ENCODE data around the gene PHF20. TPM values are rescaled to one million over a fixed set of nuclear protein-coding genes. Genes with fewer than 3 reads are reported as not detected.

PHF20 gene
- polyA plus RNA-seq, 1 donor from 2014 or later: 49.2 TPM

GRCh38 chr20:35912881-35913280 is 141.1 kb downstream of the PHF20 start:
- no peaks in the 10 kb centered on the region for H3K79me2 ChIP-seq (replicated peaks; ENCODE audit: insufficient read depth, low read length)
- no peaks in the 10 kb centered on the region for H4K20me1 ChIP-seq (ENCODE audit: insufficient read depth)
- H3K9me2 ChIP-seq (ENCODE audit: insufficient read depth, low read length): no peaks in the 10 kb centered on the region
- no peak overlapping the region for H3K4me2 ChIP-seq (ENCODE audit: low read length)
- H3F3A ChIP-seq (ENCODE audit: insufficient read depth, low read length, poor library complexity, severe bottlenecking): no peaks in the 10 kb centered on the region
- H3K27ac ChIP-seq (ENCODE audit: low read length): no peak overlapping the region
- no peak overlapping the region for H3K9ac ChIP-seq (ENCODE audit: low read length)
- peaks cover 6% of the 10 kb centered on the region for H3K36me3 ChIP-seq (ENCODE audit: insufficient read depth, low read length)
- no peak for TF ChIP-seq SMC3 (conservative IDR thresholded peaks at IDR 0.05; ENCODE audit: poor library complexity)
- TF ChIP-seq EZH2 (IDR thresholded peaks at IDR 0.05; ENCODE audit: borderline replicate concordance, insufficient read depth, low read length, poor library complexity, severe bottlenecking): no peak
- no peak overlapping the region for H3K4me3 ChIP-seq (ENCODE audit: low read length)
- H2AFZ ChIP-seq (ENCODE audit: low read depth, low read length): no peak overlapping the region
- no peaks in the 10 kb centered on the region for H3K9me3 ChIP-seq (ENCODE audit: low read length)
- H3K27me3 ChIP-seq (ENCODE audit: insufficient read depth, low read depth, low read length): no peaks in the 10 kb centered on the region

DNA sequence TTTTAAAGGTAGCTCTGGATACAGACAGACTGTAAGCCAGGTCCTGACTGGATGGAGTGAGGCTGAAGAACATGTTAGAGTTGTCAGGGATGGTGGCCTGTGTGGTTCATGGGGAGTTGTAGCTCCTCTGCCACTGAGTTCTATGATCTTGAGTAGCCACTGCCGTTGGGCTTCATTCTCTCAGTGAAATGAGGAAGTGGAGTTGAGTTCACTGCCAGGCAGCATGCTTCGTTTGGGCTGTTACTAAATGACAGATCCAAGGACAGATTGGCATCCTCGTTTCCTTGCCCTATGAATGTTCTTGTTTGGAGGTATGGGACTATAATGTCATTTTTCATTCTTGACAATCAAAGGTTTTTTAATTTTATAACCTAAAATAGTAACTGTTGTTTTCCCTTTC is 145.3 kb downstream of the PHF20 start:
- H3K9me3 ChIP-seq (ENCODE audit: low read length): no peaks in the 10 kb centered on the region
- H3K36me3 ChIP-seq (ENCODE audit: insufficient read depth, low read length): peaks cover 9% of the 10 kb centered on the region
- no peaks in the 10 kb centered on the region for H3F3A ChIP-seq (ENCODE audit: insufficient read depth, low read length, poor library complexity, severe bottlenecking)
- no peaks in the 10 kb centered on the region for H3K9me2 ChIP-seq (ENCODE audit: insufficient read depth, low read length)
- no peak overlapping the region for H3K4me2 ChIP-seq (ENCODE audit: low read length)
- no peaks in the 10 kb centered on the region for H3K27me3 ChIP-seq (ENCODE audit: insufficient read depth, low read depth, low read length)
- no peak overlapping the region for H3K9ac ChIP-seq (ENCODE audit: low read length)
- no peak overlapping the region for H3K4me3 ChIP-seq (ENCODE audit: low read length)
- H3K79me2 ChIP-seq (replicated peaks; ENCODE audit: insufficient read depth, low read length): no peaks in the 10 kb centered on the region
- H4K20me1 ChIP-seq (ENCODE audit: insufficient read depth): no peaks in the 10 kb centered on the region
- H2AFZ ChIP-seq (ENCODE audit: low read depth, low read length): no peak overlapping the region
- TF ChIP-seq TAF1 (IDR thresholded peaks at IDR 0.05; ENCODE audit: low read depth) (no peak), RAD21 (conservative IDR thresholded peaks at IDR 0.05) (no peak), EP300 (conservative IDR thresholded peaks at IDR 0.05; ENCODE audit: poor library complexity, severe bottlenecking) (no peak), CTCF (IDR thresholded peaks at IDR 0.05; ENCODE audit: poor library complexity, severe bottlenecking) (no peak), MXI1 (conservative IDR thresholded peaks at IDR 0.05; ENCODE audit: poor library complexity, severe bottlenecking) (no peak), SMC3 (conservative IDR thresholded peaks at IDR 0.05; ENCODE audit: poor library complexity) (no peak), EZH2 (IDR thresholded peaks at IDR 0.05; ENCODE audit: borderline replicate concordance, insufficient read depth, low read length, poor library complexity, severe bottlenecking) (no peak), POLR2AphosphoS5 (IDR thresholded peaks at IDR 0.05) (no peak)
- TF ChIP-seq, protein P1, sequence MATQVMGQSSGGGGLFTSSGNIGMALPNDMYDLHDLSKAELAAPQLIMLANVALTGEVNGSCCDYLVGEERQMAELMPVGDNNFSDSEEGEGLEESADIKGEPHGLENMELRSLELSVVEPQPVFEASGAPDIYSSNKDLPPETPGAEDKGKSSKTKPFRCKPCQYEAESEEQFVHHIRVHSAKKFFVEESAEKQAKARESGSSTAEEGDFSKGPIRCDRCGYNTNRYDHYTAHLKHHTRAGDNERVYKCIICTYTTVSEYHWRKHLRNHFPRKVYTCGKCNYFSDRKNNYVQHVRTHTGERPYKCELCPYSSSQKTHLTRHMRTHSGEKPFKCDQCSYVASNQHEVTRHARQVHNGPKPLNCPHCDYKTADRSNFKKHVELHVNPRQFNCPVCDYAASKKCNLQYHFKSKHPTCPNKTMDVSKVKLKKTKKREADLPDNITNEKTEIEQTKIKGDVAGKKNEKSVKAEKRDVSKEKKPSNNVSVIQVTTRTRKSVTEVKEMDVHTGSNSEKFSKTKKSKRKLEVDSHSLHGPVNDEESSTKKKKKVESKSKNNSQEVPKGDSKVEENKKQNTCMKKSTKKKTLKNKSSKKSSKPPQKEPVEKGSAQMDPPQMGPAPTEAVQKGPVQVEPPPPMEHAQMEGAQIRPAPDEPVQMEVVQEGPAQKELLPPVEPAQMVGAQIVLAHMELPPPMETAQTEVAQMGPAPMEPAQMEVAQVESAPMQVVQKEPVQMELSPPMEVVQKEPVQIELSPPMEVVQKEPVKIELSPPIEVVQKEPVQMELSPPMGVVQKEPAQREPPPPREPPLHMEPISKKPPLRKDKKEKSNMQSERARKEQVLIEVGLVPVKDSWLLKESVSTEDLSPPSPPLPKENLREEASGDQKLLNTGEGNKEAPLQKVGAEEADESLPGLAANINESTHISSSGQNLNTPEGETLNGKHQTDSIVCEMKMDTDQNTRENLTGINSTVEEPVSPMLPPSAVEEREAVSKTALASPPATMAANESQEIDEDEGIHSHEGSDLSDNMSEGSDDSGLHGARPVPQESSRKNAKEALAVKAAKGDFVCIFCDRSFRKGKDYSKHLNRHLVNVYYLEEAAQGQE (IDR thresholded peaks at IDR 0.05; ENCODE audit: borderline replicate concordance): no peak
- no peak overlapping the region for H3K27ac ChIP-seq (ENCODE audit: low read length)

DNA sequence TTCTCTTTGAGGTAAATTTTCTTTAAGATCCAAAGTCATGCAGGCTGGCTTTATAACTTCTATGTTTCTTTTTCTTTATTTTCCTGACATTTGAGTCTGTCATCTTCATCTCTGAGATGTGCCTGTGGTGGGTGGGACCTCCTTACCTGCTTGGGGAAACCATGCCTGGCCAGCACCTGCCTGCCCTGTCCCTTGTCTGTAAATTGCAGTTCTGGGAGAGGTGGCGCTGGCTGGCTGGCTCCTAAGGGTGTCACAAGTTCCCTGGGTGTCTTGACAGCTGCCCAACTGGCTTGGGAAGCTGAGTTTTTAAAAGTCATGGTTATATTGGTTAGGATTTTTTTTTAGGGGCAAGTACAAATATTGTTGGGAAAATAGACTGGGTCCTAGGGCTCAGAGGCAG is 146.2 kb downstream of the PHF20 start:
- Histone ChIP-seq H3K9ac (ENCODE audit: low read length) (no peak overlapping the region), H3K27me3 (ENCODE audit: insufficient read depth, low read depth, low read length) (no peaks in the 10 kb centered on the region), H4K20me1 (ENCODE audit: insufficient read depth) (no peaks in the 10 kb centered on the region), H3K9me2 (ENCODE audit: insufficient read depth, low read length) (no peaks in the 10 kb centered on the region), H2AFZ (ENCODE audit: low read depth, low read length) (no peak overlapping the region), H3K4me3 (ENCODE audit: low read length) (no peak overlapping the region), H3F3A (ENCODE audit: insufficient read depth, low read length, poor library complexity, severe bottlenecking) (no peaks in the 10 kb centered on the region), H3K36me3 (ENCODE audit: insufficient read depth, low read length) (peaks cover 9% of the 10 kb centered on the region), H3K27ac (ENCODE audit: low read length) (no peak overlapping the region), H3K4me2 (ENCODE audit: low read length) (no peak overlapping the region), H3K79me2 (replicated peaks; ENCODE audit: insufficient read depth, low read length) (no peaks in the 10 kb centered on the region), H3K9me3 (ENCODE audit: low read length) (no peaks in the 10 kb centered on the region)
- TF ChIP-seq RAD21 (conservative IDR thresholded peaks at IDR 0.05): no peak
- TF ChIP-seq MXI1 (conservative IDR thresholded peaks at IDR 0.05; ENCODE audit: poor library complexity, severe bottlenecking): no peak
- no peak for TF ChIP-seq SMC3 (conservative IDR thresholded peaks at IDR 0.05; ENCODE audit: poor library complexity)
- no peak for TF ChIP-seq EZH2 (IDR thresholded peaks at IDR 0.05; ENCODE audit: borderline replicate concordance, insufficient read depth, low read length, poor library complexity, severe bottlenecking)
- no peak for TF ChIP-seq POLR2AphosphoS5 (IDR thresholded peaks at IDR 0.05)
- TF ChIP-seq TAF1 (IDR thresholded peaks at IDR 0.05; ENCODE audit: low read depth): no peak
- TF ChIP-seq CTCF (IDR thresholded peaks at IDR 0.05; ENCODE audit: poor library complexity, severe bottlenecking): no peak
- TF ChIP-seq, protein P1 (IDR thresholded peaks at IDR 0.05; ENCODE audit: borderline replicate concordance): no peak
- no peak for TF ChIP-seq EP300 (conservative IDR thresholded peaks at IDR 0.05; ENCODE audit: poor library complexity, severe bottlenecking)
